Smooth muscle cell (in vitro differentiated cells): Measurements from ENCODE around the gene LTN1. TPM values are rescaled to one million over a fixed set of nuclear protein-coding genes. Genes with fewer than 3 reads are reported as not detected.

Source experiments
- DNase-seq: peaks from one replicate; lab custom pipeline; 2025; ENCODE audit not compliant: unreplicated experiment; lab: John Stamatoyannopoulos, UW
- H2AFZ ChIP-seq: fragments of 200-600 bp; sonication (generic); 2 replicates; pipeline ENCODE4 v1.6.0; 2016; ENCODE audit warnings: antibody characterized with exemption, low read depth, mild to moderate bottlenecking
- H3F3A ChIP-seq: fragments of 200-600 bp; sonication (generic); 2 replicates; pipeline ENCODE4 v1.6.0; 2017; ENCODE audit warnings: antibody characterized with exemption, low read depth
- H3K27ac ChIP-seq: fragments of 200-600 bp; sonication (generic); 2 replicates; pipeline ENCODE4 v1.5.1; 2016; ENCODE audit warnings: low read depth, mild to moderate bottlenecking
- H3K27me3 ChIP-seq: fragments of 200-600 bp; sonication (generic); 2 replicates; pipeline ENCODE4 v1.6.1; 2016; ENCODE audit warnings: low read depth, mild to moderate bottlenecking
- H3K36me3 ChIP-seq: fragments of 200-600 bp; sonication (generic); 2 replicates; pipeline ENCODE4 v1.5.1; 2016; ENCODE audit warnings: low read depth
- H3K4me1 ChIP-seq: fragments of 200-600 bp; sonication (generic); 2 replicates; pipeline ENCODE4 v1.5.1; 2016; ENCODE audit warnings: low read depth
- H3K4me2 ChIP-seq: fragments of 200-600 bp; sonication (generic); 2 replicates; pipeline ENCODE4 v1.6.0; 2016; ENCODE audit warnings: mild to moderate bottlenecking
- H3K4me3 ChIP-seq: fragments of 200-600 bp; sonication (generic); 2 replicates; pipeline ENCODE4 v1.5.1; 2016; ENCODE audit warnings: mild to moderate bottlenecking
- H3K79me2 ChIP-seq: fragments of 200-600 bp; sonication (generic); 2 replicates; pipeline ENCODE4 v1.6.0; 2016; ENCODE audit warnings: low read depth, mild to moderate bottlenecking
- H3K9ac ChIP-seq: fragments of 200-600 bp; sonication (generic); 2 replicates; pipeline ENCODE4 v1.6.0; 2016; ENCODE audit warnings: low read depth
- H3K9me3 ChIP-seq: fragments of 200-600 bp; sonication (generic); replicated peaks from 2 replicates; pipeline ENCODE4 v1.5.1; 2016; ENCODE audit warnings: low read depth
- H4K20me1 ChIP-seq: fragments of 200-600 bp; sonication (generic); 2 replicates; pipeline ENCODE4 v1.6.0; 2016; ENCODE audit warnings: low read depth
- CTCF ChIP-seq: fragments of 200-600 bp; sonication (generic); IDR thresholded peaks from 2 replicates; pipeline ENCODE4 v1.5.1; 2017; ENCODE audit warnings: borderline replicate concordance, mild to moderate bottlenecking, antibody characterized with exemption; ENCODE audit not compliant: insufficient read depth, poor library complexity, severe bottlenecking
- WGBS: methylation state at CpG from one replicate; pipeline ENCODE4 v1.1.7; 2016; ENCODE audit warnings: low lambda C conversion rate; 5-methylcytosine and 5-hydroxymethylcytosine counted together
- polyA plus RNA-seq: library from polyadenylated mRNA; unstranded; fragments of >200 nt; fragmentation: Nextera tagmentation; extraction: Ambion mirVana; gene quantifications from 2 replicates; pipeline ENCODE4 v1.2.1, GENCODE V29; 2016
- total RNA-seq: library from RNA; depleted of rRNA; stranded (reverse); fragments of >200 nt; gene quantifications from 2 replicates; pipeline ENCODE4 v1.2.3, GENCODE V29; 2014

The LTN1 gene
- total and polyA plus RNA-seq, 2 experiments from 2014 or later, result 10.2 to 44.4 TPM

GRCh38 chr21:28903448-28903847 is 89.2 kb downstream of the LTN1 start:
- H3K27me3 ChIP-seq, result no peaks in the 10 kb centered on the region
- no peak overlapping the region for H3K4me2 ChIP-seq
- H3K4me3 ChIP-seq, result no peak overlapping the region
- no peak for DNase-seq
- H3K27ac ChIP-seq, result no peak overlapping the region
- no peaks in the 10 kb centered on the region for H3K4me1 ChIP-seq
- 92% methylated on average over 18 of the region's 18 CpGs for WGBS
- H3K79me2 ChIP-seq, result no peaks in the 10 kb centered on the region
- TF ChIP-seq CTCF, result no peak
- H3K9me3 ChIP-seq, result no peaks in the 10 kb centered on the region
- H3K9ac ChIP-seq, result no peak overlapping the region
- H3K36me3 ChIP-seq, result no peaks in the 10 kb centered on the region
- no peak overlapping the region for H2AFZ ChIP-seq
- no peaks in the 10 kb centered on the region for H3F3A ChIP-seq
- H4K20me1 ChIP-seq, result no peaks in the 10 kb centered on the region

- Histone ChIP-seq H3K4me3 (no peak overlapping the region), H3K9ac (no peak overlapping the region), H3K27me3 (no peaks in the 10 kb centered on the region), H3K9me3 (no peaks in the 10 kb centered on the region), H3F3A (no peaks in the 10 kb centered on the region), H3K4me1 (no peaks in the 10 kb centered on the region), H3K36me3 (no peaks in the 10 kb centered on the region), H3K79me2 (no peaks in the 10 kb centered on the region), H4K20me1 (no peaks in the 10 kb centered on the region), H2AFZ (no peak overlapping the region), H3K4me2 (no peak overlapping the region), H3K27ac (no peak overlapping the region)
- TF ChIP-seq CTCF, result no peak
- 80% methylated on average over 2 of the region's 2 CpGs for WGBS
- DNase-seq, result no peak
These were observed 92.2 kb downstream of the LTN1 start for GRCh38 chr21:28900481-28900880.

DNA sequence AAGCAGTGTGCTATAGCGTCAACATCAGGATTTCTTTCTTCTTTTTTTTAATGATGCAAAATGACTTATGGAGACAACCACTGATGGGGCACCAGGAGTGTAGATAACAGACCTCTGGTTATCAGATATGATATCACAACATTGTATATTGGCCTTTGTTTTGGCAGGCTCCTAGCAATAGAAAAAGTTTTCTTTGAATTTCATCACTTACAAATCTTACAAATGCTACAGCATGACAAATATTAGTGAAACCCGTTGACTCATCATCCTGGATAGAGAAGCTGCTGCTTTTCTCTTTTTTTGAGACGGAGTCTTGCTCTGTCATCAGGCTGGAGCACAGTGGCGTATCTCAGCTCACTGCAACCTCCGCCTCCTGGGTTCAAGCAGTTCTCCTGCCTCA is 92.9 kb downstream of the LTN1 start:
- TF ChIP-seq CTCF, result no peak
- Histone ChIP-seq H3K4me3 (no peak overlapping the region), H2AFZ (no peak overlapping the region), H4K20me1 (no peaks in the 10 kb centered on the region), H3K4me2 (no peak overlapping the region), H3F3A (no peaks in the 10 kb centered on the region), H3K36me3 (no peaks in the 10 kb centered on the region), H3K27ac (no peak overlapping the region), H3K4me1 (no peaks in the 10 kb centered on the region), H3K27me3 (no peaks in the 10 kb centered on the region), H3K9ac (no peak overlapping the region), H3K79me2 (no peaks in the 10 kb centered on the region), H3K9me3 (no peaks in the 10 kb centered on the region)
- DNase-seq, result no peak
- WGBS, result 74% methylated on average over 5 of the region's 5 CpGs

DNA sequence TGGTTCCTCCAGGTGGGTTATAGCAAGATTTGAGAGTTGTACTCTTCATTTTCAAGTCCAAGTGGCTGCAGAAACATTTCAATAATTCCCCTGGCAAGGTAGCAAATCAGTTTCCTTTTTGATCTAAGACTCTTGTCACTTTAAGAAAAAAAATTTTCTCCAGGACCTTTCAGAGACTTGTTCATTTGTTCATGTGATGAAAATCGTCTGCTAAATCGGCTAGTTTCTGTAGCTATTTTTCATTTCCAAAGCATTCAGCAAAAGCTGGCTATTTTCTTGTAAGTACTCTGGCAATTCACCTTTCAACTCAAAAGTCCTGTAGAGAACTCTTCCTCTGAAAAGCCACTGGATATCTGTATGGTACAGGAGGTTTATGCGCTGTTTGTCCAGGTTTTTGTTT is 93.5 kb downstream of the LTN1 start:
- Histone ChIP-seq H3K27ac (no peak overlapping the region), H3K27me3 (no peaks in the 10 kb centered on the region), H3K9ac (peak overlapping the region; percentile 15), H3K4me2 (no peak overlapping the region), H3K4me3 (no peak overlapping the region), H3F3A (no peaks in the 10 kb centered on the region), H3K9me3 (no peaks in the 10 kb centered on the region), H4K20me1 (no peaks in the 10 kb centered on the region), H3K36me3 (no peaks in the 10 kb centered on the region), H3K79me2 (no peaks in the 10 kb centered on the region), H2AFZ (peak overlapping the region; percentile 78), H3K4me1 (no peaks in the 10 kb centered on the region)
- no peak for TF ChIP-seq CTCF
- 92% methylated on average over 3 of the region's 3 CpGs for WGBS
- DNase-seq, result no peak
